Mesodermal cell (in vitro differentiated cells): Measurements from ENCODE around the gene CLBA1.
"Not testable (repeated sequence)": the region's sequence is repeated elsewhere in the genome, so short reads cannot be mapped to it uniquely, and the experiment has no call there.

Experiments
- H3K27ac ChIP-seq: 2 replicates; pipeline ENCODE4 v1.7.0; 2013; ENCODE audit warnings: mild to moderate bottlenecking, low read depth, low read length, moderate library complexity; ENCODE audit not compliant: severe bottlenecking
- H3K36me3 ChIP-seq: 2 replicates; pipeline ENCODE4 v1.7.1; 2013; ENCODE audit warnings: mild to moderate bottlenecking, low read length, moderate library complexity; ENCODE audit not compliant: control insufficient read depth, insufficient read depth
- H3K4me1 ChIP-seq: one replicate; pipeline ENCODE4 v1.7.1; 2013; ENCODE audit warnings: mild to moderate bottlenecking, low read length; ENCODE audit not compliant: insufficient read depth, control insufficient read depth, poor library complexity, severe bottlenecking
- H3K4me3 ChIP-seq: 2 replicates; pipeline ENCODE4 v1.7.0; 2013; ENCODE audit warnings: low read length, control low read depth, mild to moderate bottlenecking; ENCODE audit not compliant: insufficient read depth, poor library complexity, severe bottlenecking; ENCODE audit errors: extremely low read depth
- H3K9me3 ChIP-seq: 2 replicates; pipeline ENCODE4 v1.7.1; 2013; ENCODE audit warnings: mild to moderate bottlenecking, low read length, moderate library complexity; ENCODE audit not compliant: control insufficient read depth
- WGBS, 2 experiments: methylation state at CpG; one replicate each; pipeline ENCODE4 v1.1.5; 2013; ENCODE audit warnings: missing lambda C conversion rate in 2 of 2; ENCODE audit not compliant: insufficient coverage in 2 of 2; 5-methylcytosine and 5-hydroxymethylcytosine counted together

The CLBA1 gene

DNA sequence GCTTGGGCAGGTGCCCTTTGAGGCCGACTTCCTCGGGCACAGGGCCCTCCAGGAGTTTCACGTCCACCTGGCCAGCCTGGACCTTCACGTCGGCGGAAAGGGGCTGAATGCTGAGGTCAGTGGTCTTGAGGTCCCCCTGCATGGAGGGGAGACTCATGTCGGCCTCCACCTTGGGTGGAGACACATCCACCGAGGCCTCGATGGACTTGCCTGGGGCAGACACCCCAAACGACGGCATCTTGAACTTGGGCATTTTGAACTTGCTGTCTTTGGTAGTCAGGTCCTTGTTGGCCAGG lies 36.9 kb upstream of the CLBA1 start:
- H3K4me1 ChIP-seq: no peaks in the 10 kb centered on the region
- H3K9me3 ChIP-seq: no peaks in the 10 kb centered on the region
- H3K36me3 ChIP-seq: no peaks in the 10 kb centered on the region
- H3K4me3 ChIP-seq: no peak overlapping the region
- 92 to 98% methylated on average over 11 of the region's 11 CpGs for WGBS, 2 experiments
- H3K27ac ChIP-seq: no peak overlapping the region

- H3K36me3 ChIP-seq, H3K27ac ChIP-seq, H3K4me3 ChIP-seq, H3K4me1 ChIP-seq, H3K9me3 ChIP-seq: not testable (repeated sequence)
- 95% methylated on average over 18 to 19 of the region's 24 CpGs for WGBS, 2 experiments
Measured at GRCh38 chr14:104949406-104949955, 36.1 kb upstream of the CLBA1 start.

GRCh38 chr14:104950021-104950420 lies 35.6 kb upstream of the CLBA1 start:
- Histone ChIP-seq H3K9me3 (no peaks in the 10 kb centered on the region), H3K4me3 (no peak overlapping the region), H3K4me1 (no peaks in the 10 kb centered on the region), H3K27ac (no peak overlapping the region), H3K36me3 (peaks cover 2% of the 10 kb centered on the region)
- 94 to 95% methylated on average over 17 of the region's 17 CpGs for WGBS, 2 experiments

DNA sequence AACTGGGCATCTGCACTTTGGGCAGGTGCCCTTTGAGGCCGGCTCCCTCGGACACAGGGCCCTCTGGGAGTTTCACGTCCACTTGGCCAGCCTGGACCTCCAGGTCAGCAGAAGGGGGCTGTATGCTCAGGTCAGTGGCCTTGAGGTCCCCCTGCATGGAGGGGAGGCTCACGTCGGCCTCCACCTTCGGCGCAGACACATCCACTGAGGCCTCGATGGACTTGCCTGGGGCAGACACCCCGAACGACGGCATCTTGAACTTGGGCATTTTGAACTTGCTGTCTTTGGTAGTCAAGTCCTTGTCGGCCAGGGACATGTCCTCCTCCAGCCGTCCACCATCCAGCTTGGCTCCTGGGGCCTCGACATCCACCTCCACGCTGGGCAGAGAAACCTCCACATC lies 34.9 kb upstream of the CLBA1 start:
- 93 to 97% methylated on average over 13 to 14 of the region's 15 CpGs for WGBS, 2 experiments
- H3K36me3 ChIP-seq, H3K4me3 ChIP-seq, H3K9me3 ChIP-seq, H3K4me1 ChIP-seq, H3K27ac ChIP-seq: not testable (repeated sequence)

DNA sequence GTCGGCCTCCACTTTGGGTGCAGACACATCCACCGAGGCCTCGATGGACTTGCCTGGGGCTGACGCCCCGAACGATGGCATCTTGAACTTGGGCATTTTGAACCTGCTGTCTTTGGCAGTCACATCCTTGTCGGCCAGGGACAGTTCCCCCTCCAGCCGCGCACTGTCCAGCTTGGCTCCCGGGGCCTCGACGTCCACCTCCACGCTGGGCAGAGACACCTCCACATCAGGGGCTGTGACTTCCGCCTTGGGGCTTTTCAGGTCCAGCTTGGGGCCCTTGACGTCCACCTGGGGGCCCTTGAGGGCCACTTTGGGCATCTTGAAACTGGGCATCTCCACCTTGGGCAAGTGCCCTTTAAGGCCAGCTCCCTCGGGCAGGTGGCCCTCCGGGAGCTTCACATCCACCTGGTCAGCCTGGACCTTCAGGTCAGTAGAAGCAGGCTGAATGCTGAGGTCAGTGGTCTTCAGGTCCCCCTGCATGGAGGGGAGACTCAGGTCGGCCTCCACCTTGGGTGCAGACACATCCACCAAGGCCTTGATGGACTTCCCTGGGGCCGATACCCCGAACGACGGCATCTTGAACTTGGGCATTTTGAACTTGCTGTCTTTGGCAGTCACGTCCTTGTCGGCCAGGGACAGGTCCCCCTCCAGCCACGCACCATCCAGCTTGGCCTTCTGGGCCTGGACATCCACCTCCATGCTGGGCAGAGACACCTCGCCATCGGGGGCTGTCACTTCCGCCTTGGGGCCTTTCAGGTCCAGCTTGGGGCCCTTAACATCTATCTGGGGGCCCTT lies 33.5 kb upstream of the CLBA1 start:
- H3K9me3 ChIP-seq, H3K4me1 ChIP-seq, H3K4me3 ChIP-seq, H3K27ac ChIP-seq, H3K36me3 ChIP-seq: not testable (repeated sequence)
- WGBS, 2 experiments: 94 to 96% methylated on average over 26 to 27 of the region's 28 CpGs

DNA sequence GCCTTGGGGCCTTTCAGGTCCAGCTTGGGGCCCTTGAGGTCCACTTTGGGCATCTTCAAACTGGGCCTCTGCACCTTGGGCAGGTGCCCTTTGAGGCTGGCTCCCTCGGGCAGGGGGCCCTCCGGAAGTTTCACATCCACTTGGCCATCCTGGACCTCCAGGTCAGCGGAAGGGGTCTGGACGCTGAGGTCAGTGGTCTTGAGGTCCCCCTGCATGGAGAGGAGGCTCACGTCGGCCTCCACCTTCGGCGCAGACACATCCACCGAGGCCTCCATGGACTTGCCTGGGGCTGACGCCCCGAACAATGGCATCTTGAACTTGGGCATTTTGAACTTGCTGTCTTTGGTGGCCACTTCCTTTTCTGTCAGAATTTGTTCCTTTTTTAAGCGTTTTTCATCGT lies 32.5 kb upstream of the CLBA1 start:
- WGBS, 2 experiments: 90 to 94% methylated on average over 10 to 11 of the region's 13 CpGs
- H3K4me1 ChIP-seq: no peaks in the 10 kb centered on the region
- H3K4me3 ChIP-seq: no peak overlapping the region
- no peak overlapping the region for H3K27ac ChIP-seq
- peaks cover 9% of the 10 kb centered on the region for H3K36me3 ChIP-seq
- H3K9me3 ChIP-seq: no peaks in the 10 kb centered on the region

GRCh38 chr14:104953896-104954656 lies 31.5 kb upstream of the CLBA1 start:
- WGBS, 2 experiments: 89 to 93% methylated on average over 23 to 26 of the region's 26 CpGs
- H3K9me3 ChIP-seq: no peaks in the 10 kb centered on the region
- peaks cover 9% of the 10 kb centered on the region for H3K36me3 ChIP-seq
- H3K4me1 ChIP-seq: no peaks in the 10 kb centered on the region
- H3K27ac ChIP-seq: no peak overlapping the region
- no peak overlapping the region for H3K4me3 ChIP-seq

DNA sequence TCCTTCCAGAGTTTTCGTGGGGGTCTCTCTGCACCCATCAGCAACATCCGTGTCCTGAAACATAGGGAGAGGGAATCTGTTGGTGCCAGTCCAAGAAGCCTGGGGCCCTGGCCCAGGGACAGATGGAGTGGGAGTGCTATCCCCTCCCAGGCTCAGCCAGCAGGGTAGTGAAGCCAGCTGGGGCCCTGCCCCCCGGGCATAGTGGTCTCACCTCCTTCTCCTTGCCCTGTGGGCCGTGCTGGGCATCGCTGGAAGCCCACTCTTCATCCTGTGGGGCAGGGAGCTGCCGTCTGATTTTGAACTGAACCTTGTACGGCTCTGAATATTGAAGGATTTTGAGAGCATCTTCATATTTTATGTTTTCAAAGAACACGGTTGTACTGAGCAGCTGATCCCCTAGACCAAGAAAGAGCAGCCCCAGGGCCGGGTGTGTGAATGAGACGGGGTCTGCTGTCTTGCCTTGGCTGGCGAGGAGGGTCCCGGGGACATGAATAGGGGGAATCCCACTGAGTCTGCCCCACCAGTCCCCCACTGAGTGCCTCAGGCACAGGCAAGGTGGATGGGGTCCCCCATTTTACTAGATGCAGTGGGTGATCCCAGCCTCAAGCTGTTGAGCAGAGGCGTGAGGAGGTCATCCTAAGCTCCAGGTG lies 30.7 kb upstream of the CLBA1 start:
- no peak overlapping the region for H3K4me3 ChIP-seq
- H3K9me3 ChIP-seq: no peaks in the 10 kb centered on the region
- H3K27ac ChIP-seq: no peak overlapping the region
- peaks cover 9% of the 10 kb centered on the region for H3K36me3 ChIP-seq
- 92 to 95% methylated on average over 8 to 11 of the region's 13 CpGs for WGBS, 2 experiments
- no peaks in the 10 kb centered on the region for H3K4me1 ChIP-seq

DNA sequence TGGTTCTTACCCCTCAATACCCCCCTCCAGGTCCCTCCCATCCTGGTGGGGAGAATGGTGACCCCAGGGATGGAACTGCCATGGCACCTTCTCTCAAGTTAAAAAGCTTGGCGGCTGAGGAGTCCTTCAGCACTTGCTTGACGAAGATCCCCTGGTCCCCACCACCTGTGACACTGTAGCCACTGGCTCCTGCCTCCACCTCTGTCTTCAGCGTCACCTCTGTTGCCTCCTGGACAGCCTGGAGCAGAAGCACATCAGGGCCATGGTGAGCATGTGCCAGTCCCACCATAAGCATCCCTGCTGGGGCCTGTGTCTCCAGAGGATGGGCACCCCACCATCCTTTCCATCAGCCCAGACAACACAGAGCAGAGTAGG lies 30.2 kb upstream of the CLBA1 start:
- H3K4me1 ChIP-seq: no peaks in the 10 kb centered on the region
- no peak overlapping the region for H3K27ac ChIP-seq
- H3K9me3 ChIP-seq: no peaks in the 10 kb centered on the region
- peaks cover 9% of the 10 kb centered on the region for H3K36me3 ChIP-seq
- WGBS, 2 experiments: 89 to 97% methylated on average over 3 of the region's 3 CpGs
- H3K4me3 ChIP-seq: no peak overlapping the region

DNA sequence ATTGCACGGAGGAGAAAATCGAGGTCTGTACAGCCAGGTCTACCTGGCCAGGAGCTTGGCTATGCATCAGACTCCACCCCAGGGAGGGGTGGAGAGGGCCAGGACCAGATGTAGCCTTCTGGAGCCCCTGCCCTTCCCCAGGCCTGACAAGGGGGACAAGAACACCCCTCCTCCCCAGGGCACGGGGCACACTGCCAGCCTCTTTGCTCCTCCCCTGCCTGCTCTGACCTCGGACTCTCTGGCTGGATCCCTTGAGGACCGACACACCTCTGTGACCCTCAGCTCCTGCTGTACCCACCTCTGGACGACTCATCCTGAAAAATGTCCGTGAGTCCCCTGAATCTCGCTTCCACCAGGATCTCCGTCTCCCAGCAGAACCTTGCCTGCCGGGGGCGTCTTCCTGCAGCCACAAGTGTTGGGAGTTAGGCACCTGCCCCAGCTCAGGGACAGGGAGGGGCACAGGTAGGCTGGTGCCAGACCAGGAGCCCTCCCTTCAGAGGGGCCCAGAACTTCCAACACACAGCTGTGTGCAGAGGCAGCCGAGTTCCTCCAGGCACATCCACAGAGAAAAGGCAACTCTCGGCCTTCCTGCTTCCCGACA lies 29.2 kb upstream of the CLBA1 start:
- no peak overlapping the region for H3K4me3 ChIP-seq
- H3K36me3 ChIP-seq: peaks cover 9% of the 10 kb centered on the region
- WGBS, 2 experiments: 93 to 96% methylated on average over 8 to 11 of the region's 14 CpGs
- no peak overlapping the region for H3K27ac ChIP-seq
- no peaks in the 10 kb centered on the region for H3K9me3 ChIP-seq
- H3K4me1 ChIP-seq: no peaks in the 10 kb centered on the region
